SU-DHL-6 (cell line): ENCODE measurements around the gene SLC9A9.

ENCODE experiments used
- H2AFZ ChIP-seq: fragments of 200-600 bp; sonication (generic); 2 replicates; pipeline ENCODE4 v1.6.1; 2014; ENCODE audit warnings: low read depth, mild to moderate bottlenecking, moderate library complexity, mixed read lengths, antibody characterized with exemption, low read length; ENCODE audit not compliant: severe bottlenecking
- H3F3A ChIP-seq: fragments of 200-600 bp; shearing (Covaris generic); 2 replicates; pipeline ENCODE4 v1.6.0; 2016; ENCODE audit warnings: antibody characterized with exemption, mild to moderate bottlenecking; ENCODE audit not compliant: insufficient read depth
- H3K27ac ChIP-seq: fragments of 200-600 bp; sonication (generic); 2 replicates; pipeline ENCODE4 v1.5.1; 2016; ENCODE audit warnings: low read depth, mild to moderate bottlenecking, low read length, moderate library complexity, mixed read lengths
- H3K27me3 ChIP-seq: fragments of 200-600 bp; sonication (generic), shearing (Covaris generic); 2 replicates; pipeline ENCODE4 v1.6.0; 2014; ENCODE audit warnings: mild to moderate bottlenecking, low read length
- H3K36me3 ChIP-seq: fragments of 200-600 bp; sonication (generic); 2 replicates; pipeline ENCODE4 v1.6.1; 2014; ENCODE audit warnings: mild to moderate bottlenecking, low read length, mixed read lengths
- H3K4me2 ChIP-seq: fragments of 300-600, 200-600 bp; shearing (Covaris generic), sonication (generic); 2 replicates; pipeline ENCODE4 v1.6.0; 2014; ENCODE audit warnings: low read length, low read depth, mild to moderate bottlenecking; ENCODE audit not compliant: poor library complexity, severe bottlenecking
- H3K4me3 ChIP-seq: fragments of 200-600 bp; sonication (generic); 2 replicates; pipeline ENCODE4 v1.5.1; 2014; ENCODE audit warnings: antibody characterized with exemption, low read length, mild to moderate bottlenecking, mixed read lengths; ENCODE audit not compliant: insufficient read depth, poor library complexity, severe bottlenecking
- H3K79me2 ChIP-seq: fragments of 200-600 bp; sonication (generic); 2 replicates; pipeline ENCODE4 v1.6.1; 2014; ENCODE audit warnings: mild to moderate bottlenecking, low read length, moderate library complexity; ENCODE audit not compliant: insufficient read depth
- H3K9ac ChIP-seq: fragments of 200-600 bp; sonication (generic); 2 replicates; pipeline ENCODE4 v1.7.0; 2014; ENCODE audit warnings: mild to moderate bottlenecking, low read length
- H3K9me2 ChIP-seq: fragments of 200-600 bp; sonication (generic); replicated peaks from 2 replicates; pipeline ENCODE4 v1.6.1; 2014; ENCODE audit warnings: low read length; ENCODE audit not compliant: insufficient read depth
- H3K9me3 ChIP-seq: fragments of 200-600 bp; sonication (generic); 2 replicates; pipeline ENCODE4 v1.6.1; 2014; ENCODE audit warnings: low read length, mixed read lengths; ENCODE audit not compliant: insufficient read depth
- H4K20me1 ChIP-seq: fragments of 200-600 bp; sonication (generic); 2 replicates; pipeline ENCODE4 v1.6.1; 2014; ENCODE audit warnings: low read depth, mild to moderate bottlenecking, antibody characterized with exemption, low read length, moderate library complexity, mixed read lengths
- EZH2phosphoT487 ChIP-seq: fragments of 200-600 bp; sonication (generic), shearing (Covaris generic); conservative IDR thresholded peaks from 2 replicates; pipeline ENCODE4 v1.6.1; 2018; ENCODE audit warnings: mild to moderate bottlenecking, antibody characterized with exemption, low read length, moderate library complexity, mixed read lengths
- TF ChIP-seq, protein P1 (sequence below): fragments of 200-600 bp; sonication (generic); IDR thresholded peaks from one replicate; pipeline ENCODE4 v1.5.1; 2017; ENCODE audit warnings: antibody characterized with exemption, mild to moderate bottlenecking, low read length, moderate library complexity; ENCODE audit not compliant: insufficient read depth, poor library complexity, severe bottlenecking

The SLC9A9 gene

GRCh38 chr3:143661677-143662076, 186.6 kb downstream of the SLC9A9 start:
- no peak for TF ChIP-seq EZH2phosphoT487
- TF ChIP-seq, protein P1, sequence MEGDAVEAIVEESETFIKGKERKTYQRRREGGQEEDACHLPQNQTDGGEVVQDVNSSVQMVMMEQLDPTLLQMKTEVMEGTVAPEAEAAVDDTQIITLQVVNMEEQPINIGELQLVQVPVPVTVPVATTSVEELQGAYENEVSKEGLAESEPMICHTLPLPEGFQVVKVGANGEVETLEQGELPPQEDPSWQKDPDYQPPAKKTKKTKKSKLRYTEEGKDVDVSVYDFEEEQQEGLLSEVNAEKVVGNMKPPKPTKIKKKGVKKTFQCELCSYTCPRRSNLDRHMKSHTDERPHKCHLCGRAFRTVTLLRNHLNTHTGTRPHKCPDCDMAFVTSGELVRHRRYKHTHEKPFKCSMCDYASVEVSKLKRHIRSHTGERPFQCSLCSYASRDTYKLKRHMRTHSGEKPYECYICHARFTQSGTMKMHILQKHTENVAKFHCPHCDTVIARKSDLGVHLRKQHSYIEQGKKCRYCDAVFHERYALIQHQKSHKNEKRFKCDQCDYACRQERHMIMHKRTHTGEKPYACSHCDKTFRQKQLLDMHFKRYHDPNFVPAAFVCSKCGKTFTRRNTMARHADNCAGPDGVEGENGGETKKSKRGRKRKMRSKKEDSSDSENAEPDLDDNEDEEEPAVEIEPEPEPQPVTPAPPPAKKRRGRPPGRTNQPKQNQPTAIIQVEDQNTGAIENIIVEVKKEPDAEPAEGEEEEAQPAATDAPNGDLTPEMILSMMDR = no peak
- no peak overlapping the region for H3K27ac ChIP-seq
- no peak overlapping the region for H2AFZ ChIP-seq
- no peak overlapping the region for H3K4me3 ChIP-seq
- no peaks in the 10 kb centered on the region for H3K36me3 ChIP-seq
- H3K79me2 ChIP-seq = no peaks in the 10 kb centered on the region
- H3K27me3 ChIP-seq = no peaks in the 10 kb centered on the region
- H4K20me1 ChIP-seq = no peaks in the 10 kb centered on the region
- H3K9me3 ChIP-seq = no peaks in the 10 kb centered on the region
- H3K4me2 ChIP-seq = no peak overlapping the region
- H3K9me2 ChIP-seq = no peaks in the 10 kb centered on the region
- no peak overlapping the region for H3K9ac ChIP-seq
- H3F3A ChIP-seq = no peaks in the 10 kb centered on the region

- no peaks in the 10 kb centered on the region for H3K36me3 ChIP-seq
- no peak overlapping the region for H3K4me2 ChIP-seq
- no peak for TF ChIP-seq EZH2phosphoT487
- TF ChIP-seq, protein P1 = no peak
- no peak overlapping the region for H2AFZ ChIP-seq
- no peaks in the 10 kb centered on the region for H3K79me2 ChIP-seq
- no peaks in the 10 kb centered on the region for H3K27me3 ChIP-seq
- H3K27ac ChIP-seq = no peak overlapping the region
- H4K20me1 ChIP-seq = no peaks in the 10 kb centered on the region
- no peaks in the 10 kb centered on the region for H3F3A ChIP-seq
- no peak overlapping the region for H3K4me3 ChIP-seq
- no peak overlapping the region for H3K9ac ChIP-seq
- H3K9me3 ChIP-seq = no peaks in the 10 kb centered on the region
- no peaks in the 10 kb centered on the region for H3K9me2 ChIP-seq
Measured at GRCh38 chr3:143658861-143659260, 189.4 kb downstream of the SLC9A9 start.

DNA sequence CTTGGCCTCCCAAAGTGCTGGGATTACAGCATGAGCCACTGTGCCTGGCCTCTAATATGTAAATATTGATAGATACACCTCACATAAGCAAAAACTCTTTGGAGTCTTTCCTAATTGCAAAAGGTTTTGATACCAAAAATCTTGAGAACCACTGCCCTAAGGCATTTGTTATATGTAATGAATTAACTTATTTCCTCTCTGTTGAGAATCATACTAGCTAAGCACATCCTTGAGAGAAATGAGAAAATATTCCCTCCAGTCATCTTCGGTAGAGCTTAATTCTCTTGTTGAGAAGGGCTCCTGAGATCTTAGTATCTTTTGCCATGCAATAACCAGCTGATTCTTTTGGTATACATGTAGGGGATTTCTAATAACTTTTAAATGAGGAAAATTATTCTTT, 190.2 kb downstream of the SLC9A9 start:
- no peaks in the 10 kb centered on the region for H4K20me1 ChIP-seq
- no peak overlapping the region for H3K4me2 ChIP-seq
- H3K9ac ChIP-seq = no peak overlapping the region
- TF ChIP-seq, protein P1 = no peak
- TF ChIP-seq EZH2phosphoT487 = no peak
- no peak overlapping the region for H2AFZ ChIP-seq
- H3K27ac ChIP-seq = no peak overlapping the region
- no peaks in the 10 kb centered on the region for H3K79me2 ChIP-seq
- H3K4me3 ChIP-seq = no peak overlapping the region
- H3K9me2 ChIP-seq = no peaks in the 10 kb centered on the region
- H3K36me3 ChIP-seq = no peaks in the 10 kb centered on the region
- no peaks in the 10 kb centered on the region for H3K9me3 ChIP-seq
- H3K27me3 ChIP-seq = no peaks in the 10 kb centered on the region
- H3F3A ChIP-seq = no peaks in the 10 kb centered on the region

DNA sequence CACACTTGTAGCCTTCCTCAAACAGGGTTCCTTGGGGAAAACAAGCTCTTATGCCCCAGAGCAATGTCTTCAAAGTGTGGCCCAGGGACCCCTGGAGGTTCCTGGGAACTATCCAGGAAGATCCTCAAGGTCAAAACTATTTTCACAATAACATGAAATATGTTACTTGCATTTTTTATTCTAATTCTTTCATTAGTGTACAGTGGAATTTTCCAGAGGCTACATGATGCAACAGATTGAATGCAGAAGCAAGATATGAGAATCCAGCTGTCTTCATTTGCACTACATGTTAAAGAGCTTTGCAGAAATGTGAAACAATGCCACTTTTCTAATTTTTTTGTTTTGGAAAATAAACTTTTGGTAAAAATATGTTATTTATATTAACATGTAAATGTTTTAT, 190.9 kb downstream of the SLC9A9 start:
- H4K20me1 ChIP-seq = no peaks in the 10 kb centered on the region
- H3K79me2 ChIP-seq = no peaks in the 10 kb centered on the region
- no peak overlapping the region for H3K9ac ChIP-seq
- H3K27me3 ChIP-seq = no peaks in the 10 kb centered on the region
- H2AFZ ChIP-seq = no peak overlapping the region
- H3K4me3 ChIP-seq = no peak overlapping the region
- H3K4me2 ChIP-seq = no peak overlapping the region
- TF ChIP-seq, protein P1 = no peak
- no peak for TF ChIP-seq EZH2phosphoT487
- H3K27ac ChIP-seq = no peak overlapping the region
- no peaks in the 10 kb centered on the region for H3K9me3 ChIP-seq
- no peaks in the 10 kb centered on the region for H3K9me2 ChIP-seq
- no peaks in the 10 kb centered on the region for H3K36me3 ChIP-seq
- H3F3A ChIP-seq = no peaks in the 10 kb centered on the region
